ENCODE measurements around the gene PXDN.
"Not testable (repeated sequence)": the region's sequence is repeated elsewhere in the genome, so short reads cannot be mapped to it uniquely, and the experiment has no call there.

Gene PXDN

GRCh38 chr2:1767939-1768691, 23.8 kb upstream of the PXDN start:
- no peaks in the 10 kb centered on the region for H3K9me2 ChIP-seq (replicated peaks; ENCODE audit: low read depth, low read length)
- H3K4me2 ChIP-seq (ENCODE audit: low read depth, low read length, poor library complexity, severe bottlenecking), result no peak overlapping the region
- no peak overlapping the region for H2AFZ ChIP-seq (ENCODE audit: low read length)
- no peaks in the 10 kb centered on the region for H3K36me3 ChIP-seq (ENCODE audit: insufficient read depth, low read length)
- H3K79me2 ChIP-seq (ENCODE audit: insufficient read depth, low read length), result no peaks in the 10 kb centered on the region
- H3K9ac ChIP-seq (ENCODE audit: low read depth, low read length, poor library complexity, severe bottlenecking), result no peak overlapping the region
- peaks cover 4% of the 10 kb centered on the region for H3K4me1 ChIP-seq (ENCODE audit: insufficient read depth, low read length, poor library complexity, severe bottlenecking)
- H3K4me3 ChIP-seq (ENCODE audit: low read length, poor library complexity, severe bottlenecking), result no peak overlapping the region
- no peaks in the 10 kb centered on the region for H3K27me3 ChIP-seq (ENCODE audit: insufficient read depth, low read length, poor library complexity, severe bottlenecking)
- no peaks in the 10 kb centered on the region for H3K9me3 ChIP-seq (ENCODE audit: insufficient read depth, low read depth, low read length)
- no peaks in the 10 kb centered on the region for H3F3A ChIP-seq (ENCODE audit: low read depth)
- TF ChIP-seq CTCF (conservative IDR thresholded peaks at IDR 0.05; ENCODE audit: low read length) (no peak), EZH2phosphoT487 (IDR thresholded peaks at IDR 0.05; ENCODE audit: borderline replicate concordance) (no peak)
- H4K20me1 ChIP-seq (ENCODE audit: insufficient read depth, low read length, poor library complexity, severe bottlenecking), result no peaks in the 10 kb centered on the region

DNA sequence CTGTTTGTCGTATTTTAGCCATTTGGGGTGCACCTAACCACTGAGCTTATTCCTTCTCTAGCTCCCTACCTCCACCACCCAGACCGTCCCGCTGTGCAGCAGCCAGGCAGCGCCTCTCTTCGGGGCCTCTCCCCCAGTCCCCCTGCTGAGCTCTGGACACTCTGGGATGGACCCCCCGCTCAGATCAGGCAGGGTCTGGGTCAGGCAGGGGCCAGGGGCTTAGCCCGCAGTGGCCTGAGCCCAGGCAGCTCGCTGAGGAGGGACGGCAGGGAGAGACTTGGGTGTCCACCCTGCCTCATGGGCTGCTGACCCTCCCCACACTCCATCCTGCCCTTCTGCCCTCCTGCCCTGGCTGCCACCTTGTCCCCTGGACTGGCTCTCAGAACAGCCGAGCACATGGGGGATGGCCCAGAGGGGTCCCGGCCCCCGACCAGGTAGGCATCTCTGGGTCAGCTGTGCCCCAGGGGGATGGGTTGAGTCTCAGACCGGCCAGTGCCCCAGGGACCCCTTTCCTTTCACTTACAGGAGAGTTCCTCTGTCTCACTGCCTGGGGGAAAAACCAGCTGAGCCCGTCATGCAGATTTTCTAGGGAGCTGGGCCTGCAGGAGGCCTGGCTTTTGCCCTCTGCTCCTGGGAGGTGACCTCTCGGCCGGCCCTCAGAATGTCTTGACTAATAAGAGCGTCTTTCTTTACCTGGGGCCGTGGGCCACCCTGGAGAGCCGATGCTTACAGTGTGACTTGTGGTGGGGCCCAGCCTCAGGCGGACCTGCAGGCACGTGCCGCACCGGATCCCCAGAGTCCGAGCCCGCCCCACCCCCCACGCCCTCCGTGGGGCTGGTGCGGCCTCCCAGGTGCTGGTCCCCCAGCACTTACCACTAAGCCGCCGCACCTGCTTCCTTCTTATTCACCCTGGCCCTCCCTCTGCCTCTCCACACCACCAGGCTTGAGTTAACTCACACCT, 22.8 kb upstream of the PXDN start:
- Histone ChIP-seq H3K9ac (ENCODE audit: low read depth, low read length, poor library complexity, severe bottlenecking) (peak overlapping the region; percentile 48), H3K79me2 (ENCODE audit: insufficient read depth, low read length) (no peaks in the 10 kb centered on the region), H3K4me1 (ENCODE audit: insufficient read depth, low read length, poor library complexity, severe bottlenecking) (peaks cover 4% of the 10 kb centered on the region), H3K36me3 (ENCODE audit: insufficient read depth, low read length) (no peaks in the 10 kb centered on the region), H3F3A (ENCODE audit: low read depth) (no peaks in the 10 kb centered on the region), H3K9me2 (replicated peaks; ENCODE audit: low read depth, low read length) (no peaks in the 10 kb centered on the region), H3K4me2 (ENCODE audit: low read depth, low read length, poor library complexity, severe bottlenecking) (no peak overlapping the region), H3K4me3 (ENCODE audit: low read length, poor library complexity, severe bottlenecking) (no peak overlapping the region), H2AFZ (ENCODE audit: low read length) (no peak overlapping the region), H4K20me1 (ENCODE audit: insufficient read depth, low read length, poor library complexity, severe bottlenecking) (no peaks in the 10 kb centered on the region), H3K9me3 (ENCODE audit: insufficient read depth, low read depth, low read length) (no peaks in the 10 kb centered on the region), H3K27me3 (ENCODE audit: insufficient read depth, low read length, poor library complexity, severe bottlenecking) (no peaks in the 10 kb centered on the region)
- no peak for TF ChIP-seq CTCF (conservative IDR thresholded peaks at IDR 0.05; ENCODE audit: low read length)
- no peak for TF ChIP-seq EZH2phosphoT487 (IDR thresholded peaks at IDR 0.05; ENCODE audit: borderline replicate concordance)

GRCh38 chr2:1766425-1766824, 22.1 kb upstream of the PXDN start:
- no peak overlapping the region for H3K4me2 ChIP-seq (ENCODE audit: low read depth, low read length, poor library complexity, severe bottlenecking)
- peaks cover 4% of the 10 kb centered on the region for H3K4me1 ChIP-seq (ENCODE audit: insufficient read depth, low read length, poor library complexity, severe bottlenecking)
- no peak overlapping the region for H3K4me3 ChIP-seq (ENCODE audit: low read length, poor library complexity, severe bottlenecking)
- H3F3A ChIP-seq (ENCODE audit: low read depth), result no peaks in the 10 kb centered on the region
- no peaks in the 10 kb centered on the region for H4K20me1 ChIP-seq (ENCODE audit: insufficient read depth, low read length, poor library complexity, severe bottlenecking)
- H3K9ac ChIP-seq (ENCODE audit: low read depth, low read length, poor library complexity, severe bottlenecking), result peak overlapping the region; percentile 48
- TF ChIP-seq CTCF (conservative IDR thresholded peaks at IDR 0.05; ENCODE audit: low read length), result peak; percentile 15; the same call in 1 of the 2 replicates
- no peak for TF ChIP-seq EZH2phosphoT487 (IDR thresholded peaks at IDR 0.05; ENCODE audit: borderline replicate concordance)
- no peak overlapping the region for H2AFZ ChIP-seq (ENCODE audit: low read length)
- no peaks in the 10 kb centered on the region for H3K79me2 ChIP-seq (ENCODE audit: insufficient read depth, low read length)
- H3K36me3 ChIP-seq (ENCODE audit: insufficient read depth, low read length), result no peaks in the 10 kb centered on the region
- H3K9me3 ChIP-seq (ENCODE audit: insufficient read depth, low read depth, low read length), result no peaks in the 10 kb centered on the region
- no peaks in the 10 kb centered on the region for H3K27me3 ChIP-seq (ENCODE audit: insufficient read depth, low read length, poor library complexity, severe bottlenecking)
- H3K9me2 ChIP-seq (replicated peaks; ENCODE audit: low read depth, low read length), result no peaks in the 10 kb centered on the region

- not testable (repeated sequence) for H3K9me3 ChIP-seq (ENCODE audit: insufficient read depth, low read depth, low read length); H3K9me2 ChIP-seq (replicated peaks; ENCODE audit: low read depth, low read length); H3K27me3 ChIP-seq (ENCODE audit: insufficient read depth, low read length, poor library complexity, severe bottlenecking); H3K4me2 ChIP-seq (ENCODE audit: low read depth, low read length, poor library complexity, severe bottlenecking); H3K36me3 ChIP-seq (ENCODE audit: insufficient read depth, low read length); H4K20me1 ChIP-seq (ENCODE audit: insufficient read depth, low read length, poor library complexity, severe bottlenecking); H3K79me2 ChIP-seq (ENCODE audit: insufficient read depth, low read length); H3K4me1 ChIP-seq (ENCODE audit: insufficient read depth, low read length, poor library complexity, severe bottlenecking); H3K4me3 ChIP-seq (ENCODE audit: low read length, poor library complexity, severe bottlenecking); H2AFZ ChIP-seq (ENCODE audit: low read length); H3F3A ChIP-seq (ENCODE audit: low read depth); H3K9ac ChIP-seq (ENCODE audit: low read depth, low read length, poor library complexity, severe bottlenecking)
Measured at GRCh38 chr2:1765201-1765600, 20.9 kb upstream of the PXDN start.

Measured in Loucy (cell line).